Measurements from ENCODE around the gene MSLN.

The MSLN gene

DNA sequence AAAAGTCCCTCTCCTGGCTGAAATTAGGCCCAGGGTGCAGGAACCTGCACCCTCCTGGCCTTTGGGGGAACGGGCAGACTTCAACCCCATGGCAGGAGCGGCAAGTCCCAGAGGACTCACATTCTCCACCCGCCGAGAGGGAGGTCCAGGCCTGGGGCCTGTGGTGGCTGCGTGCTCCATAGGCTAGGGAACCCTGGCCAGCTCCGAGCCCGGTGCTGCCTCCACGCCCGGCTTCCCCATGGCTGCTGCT lies 34.4 kb upstream of the MSLN start:
- Histone ChIP-seq H2AFZ (ENCODE audit: low read depth, low read length, severe bottlenecking) (no peak overlapping the region), H3K27ac (ENCODE audit: low read depth, low read length) (peak overlapping the region; percentile 75), H3K9me3 (ENCODE audit: insufficient read depth, low read length) (no peaks in the 10 kb centered on the region), H3K9ac (ENCODE audit: low read length) (peak overlapping the region; percentile 84), H3K4me2 (ENCODE audit: low read depth, low read length, poor library complexity, severe bottlenecking) (peak overlapping the region; percentile 85), H3K4me3 (ENCODE audit: insufficient read depth, low read length, poor library complexity, severe bottlenecking) (no peak overlapping the region), H4K20me1 (ENCODE audit: low read depth, low read length) (no peaks in the 10 kb centered on the region; the same call in 1 of the 2 replicates), H3F3A (ENCODE audit: insufficient read depth) (peaks cover 20% of the 10 kb centered on the region), H3K27me3 (ENCODE audit: low read length) (no peaks in the 10 kb centered on the region), H3K9me2 (replicated peaks; ENCODE audit: insufficient read depth, low read length) (no peaks in the 10 kb centered on the region), H3K36me3 (ENCODE audit: low read length) (no peaks in the 10 kb centered on the region), H3K79me2 (ENCODE audit: insufficient read depth, low read length) (no peaks in the 10 kb centered on the region)
- TF ChIP-seq EZH2phosphoT487 (conservative IDR thresholded peaks at IDR 0.05; ENCODE audit: low read length): no peak
- TF ChIP-seq, protein P1, sequence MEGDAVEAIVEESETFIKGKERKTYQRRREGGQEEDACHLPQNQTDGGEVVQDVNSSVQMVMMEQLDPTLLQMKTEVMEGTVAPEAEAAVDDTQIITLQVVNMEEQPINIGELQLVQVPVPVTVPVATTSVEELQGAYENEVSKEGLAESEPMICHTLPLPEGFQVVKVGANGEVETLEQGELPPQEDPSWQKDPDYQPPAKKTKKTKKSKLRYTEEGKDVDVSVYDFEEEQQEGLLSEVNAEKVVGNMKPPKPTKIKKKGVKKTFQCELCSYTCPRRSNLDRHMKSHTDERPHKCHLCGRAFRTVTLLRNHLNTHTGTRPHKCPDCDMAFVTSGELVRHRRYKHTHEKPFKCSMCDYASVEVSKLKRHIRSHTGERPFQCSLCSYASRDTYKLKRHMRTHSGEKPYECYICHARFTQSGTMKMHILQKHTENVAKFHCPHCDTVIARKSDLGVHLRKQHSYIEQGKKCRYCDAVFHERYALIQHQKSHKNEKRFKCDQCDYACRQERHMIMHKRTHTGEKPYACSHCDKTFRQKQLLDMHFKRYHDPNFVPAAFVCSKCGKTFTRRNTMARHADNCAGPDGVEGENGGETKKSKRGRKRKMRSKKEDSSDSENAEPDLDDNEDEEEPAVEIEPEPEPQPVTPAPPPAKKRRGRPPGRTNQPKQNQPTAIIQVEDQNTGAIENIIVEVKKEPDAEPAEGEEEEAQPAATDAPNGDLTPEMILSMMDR (IDR thresholded peaks at IDR 0.05; ENCODE audit: insufficient read depth, low read length, poor library complexity, severe bottlenecking): no peak

DNA sequence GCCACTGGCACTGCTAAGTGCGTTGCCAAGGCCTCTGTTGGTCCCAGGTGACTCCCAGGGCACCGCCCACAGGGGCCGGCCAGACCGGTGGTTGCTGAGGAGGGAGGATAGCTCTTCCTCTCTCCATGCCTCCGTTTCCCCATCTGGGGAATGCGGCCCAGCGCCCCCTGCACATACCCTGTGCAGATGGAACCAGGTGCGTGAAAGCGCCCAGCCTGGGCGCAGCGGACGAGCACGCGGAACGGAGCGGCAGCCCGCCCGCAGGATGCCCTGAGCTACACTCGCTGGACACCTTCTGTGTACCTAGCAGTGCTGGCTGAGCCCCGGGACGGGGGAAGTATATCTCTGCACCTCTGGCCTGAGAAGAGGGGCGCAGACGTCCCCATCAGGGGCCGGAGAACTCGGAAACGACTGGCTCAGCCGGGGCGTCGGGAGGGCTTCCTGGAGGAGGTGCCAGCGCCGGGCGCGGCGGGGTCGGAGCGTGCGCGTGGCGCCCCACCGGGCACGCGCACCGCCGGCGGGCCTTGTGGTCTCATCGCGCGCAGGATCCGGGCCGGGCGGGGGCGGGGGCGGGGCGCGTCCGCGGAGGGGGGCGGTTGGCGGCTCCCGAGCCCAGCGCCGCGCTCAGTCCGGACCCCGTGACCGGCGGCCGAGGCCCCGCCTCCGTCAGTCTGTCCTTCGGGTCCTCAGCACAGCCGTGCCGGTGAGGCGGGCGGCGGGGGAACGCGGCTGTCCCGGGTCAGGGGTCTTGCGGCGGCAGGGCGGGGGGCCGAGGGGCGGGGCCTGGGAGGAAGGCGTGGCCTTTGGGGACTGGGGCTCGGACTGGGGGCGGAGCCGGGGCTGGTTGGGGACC lies 33.9 kb upstream of the MSLN start, which contains the start of the genes CCDC78 and HAGHL:
CCDC78 (minus strand) TSS at position 6 of the 853 bp plus-strand sequence. CDS start 76 bp downstream, outside the sequence.
HAGHL (plus strand) TSS at position 669 of the 853 bp plus-strand sequence. CDS start 404 bp downstream, outside the sequence.
- Histone ChIP-seq H3K36me3 (ENCODE audit: low read length) (no peaks in the 10 kb centered on the region), H3K27me3 (ENCODE audit: low read length) (no peaks in the 10 kb centered on the region), H3K27ac (ENCODE audit: low read depth, low read length) (peak within 1 kb of the TSS; percentile 75), H3F3A (ENCODE audit: insufficient read depth) (peaks cover 20% of the 10 kb centered on the region), H2AFZ (ENCODE audit: low read depth, low read length, severe bottlenecking) (no peak within 1 kb of the TSS), H3K4me2 (ENCODE audit: low read depth, low read length, poor library complexity, severe bottlenecking) (peak within 1 kb of the TSS; percentile 85), H3K9me2 (replicated peaks; ENCODE audit: insufficient read depth, low read length) (no peaks in the 10 kb centered on the region), H4K20me1 (ENCODE audit: low read depth, low read length) (no peaks in the 10 kb centered on the region; the same call in 1 of the 2 replicates), H3K9me3 (ENCODE audit: insufficient read depth, low read length) (no peaks in the 10 kb centered on the region), H3K79me2 (ENCODE audit: insufficient read depth, low read length) (no peaks in the 10 kb centered on the region), H3K4me3 (ENCODE audit: insufficient read depth, low read length, poor library complexity, severe bottlenecking) (peak within 1 kb of the TSS; percentile 86), H3K9ac (ENCODE audit: low read length) (peak within 1 kb of the TSS; percentile 84)
- no peak for TF ChIP-seq EZH2phosphoT487 (conservative IDR thresholded peaks at IDR 0.05; ENCODE audit: low read length)
- TF ChIP-seq, protein P1 (IDR thresholded peaks at IDR 0.05; ENCODE audit: insufficient read depth, low read length, poor library complexity, severe bottlenecking): no peak

DNA sequence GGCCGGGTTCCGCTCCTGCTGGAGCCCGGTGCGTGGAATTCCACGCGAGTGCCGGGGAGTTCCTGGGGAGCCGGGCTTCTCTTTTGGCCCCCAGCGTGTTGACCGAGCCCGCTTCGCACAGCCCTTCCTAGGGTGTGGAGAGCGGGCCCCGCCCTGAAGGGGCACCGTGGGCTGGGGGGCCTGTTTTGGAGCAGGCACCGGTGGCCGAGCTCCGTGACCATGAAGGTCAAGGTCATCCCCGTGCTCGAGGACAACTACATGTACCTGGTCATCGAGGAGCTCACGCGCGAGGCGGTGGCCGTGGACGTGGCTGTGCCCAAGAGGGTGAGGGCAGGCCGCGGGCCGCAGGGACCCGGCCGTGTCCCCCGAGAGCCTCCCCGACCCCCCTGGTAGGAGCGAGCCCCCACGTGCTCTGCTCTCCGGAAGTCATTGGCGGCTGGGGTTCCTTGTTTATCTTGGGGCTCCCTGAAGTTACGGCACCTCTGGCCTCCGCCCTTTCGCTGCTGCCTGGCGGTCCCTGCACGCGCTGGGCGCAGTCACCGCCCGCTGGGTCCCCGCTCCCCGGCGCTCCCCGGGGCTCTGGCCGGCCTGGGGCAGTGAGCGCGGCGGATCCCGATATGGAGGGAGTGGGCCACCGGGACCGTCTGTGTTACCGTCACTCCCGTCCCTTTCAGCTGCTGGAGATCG lies 33.1 kb upstream of the MSLN start:
- Histone ChIP-seq H3K36me3 (ENCODE audit: low read length) (no peaks in the 10 kb centered on the region), H3F3A (ENCODE audit: insufficient read depth) (peaks cover 20% of the 10 kb centered on the region), H3K9ac (ENCODE audit: low read length) (peak overlapping the region; percentile 84), H3K4me3 (ENCODE audit: insufficient read depth, low read length, poor library complexity, severe bottlenecking) (peak overlapping the region; percentile 86), H3K79me2 (ENCODE audit: insufficient read depth, low read length) (no peaks in the 10 kb centered on the region), H3K27me3 (ENCODE audit: low read length) (no peaks in the 10 kb centered on the region), H4K20me1 (ENCODE audit: low read depth, low read length) (no peaks in the 10 kb centered on the region), H2AFZ (ENCODE audit: low read depth, low read length, severe bottlenecking) (no peak overlapping the region), H3K9me2 (replicated peaks; ENCODE audit: insufficient read depth, low read length) (no peaks in the 10 kb centered on the region), H3K4me2 (ENCODE audit: low read depth, low read length, poor library complexity, severe bottlenecking) (peak overlapping the region; percentile 85), H3K9me3 (ENCODE audit: insufficient read depth, low read length) (no peaks in the 10 kb centered on the region), H3K27ac (ENCODE audit: low read depth, low read length) (peak overlapping the region; percentile 75)
- TF ChIP-seq, protein P1 (IDR thresholded peaks at IDR 0.05; ENCODE audit: insufficient read depth, low read length, poor library complexity, severe bottlenecking): no peak

Data from SU-DHL-6 (cell line).